GM19035 (cell line): ENCODE measurements around the gene USP4.
A peak's percentile ranks its signal among the peaks of the same experiment; 100 is the strongest.

Experiments used
- ATAC-seq: cut with Tn5 transposase; IDR thresholded peaks from one replicate; pipeline ENCODE4 v1.9.1; 2021; ENCODE audit not compliant: unreplicated experiment

The USP4 gene

GRCh38 chr3:49296781-49297411, 43.0 kb downstream of the USP4 start:
- ATAC-seq, result no peak

GRCh38 chr3:49295489-49296058, 44.3 kb downstream of the USP4 start:
- ATAC-seq, result no peak

- ATAC-seq, result no peak
Observed at GRCh38 chr3:49294343-49294742, 45.5 kb downstream of the USP4 start.

- ATAC-seq, result no peak
Observed at GRCh38 chr3:49283997-49284396, 55.9 kb downstream of the USP4 start.

GRCh38 chr3:49279376-49279775, 60.5 kb downstream of the USP4 start:
- ATAC-seq, result no peak

GRCh38 chr3:49278548-49278947, 61.3 kb downstream of the USP4 start:
- no peak for ATAC-seq

GRCh38 chr3:49277383-49277775, 62.5 kb downstream of the USP4 start:
- no peak for ATAC-seq

GRCh38 chr3:49276475-49277382, 63.1 kb downstream of the USP4 start, which contains the start of gene C3orf62:
C3orf62 (minus strand) TSS chr3:49277232; CDS start chr3:49276872, 360 bp downstream.
- ATAC-seq, result peak; percentile 70

- ATAC-seq, result no peak
Observed at GRCh38 chr3:49273825-49274532, 65.9 kb downstream of the USP4 start.

- ATAC-seq, result no peak
Observed at GRCh38 chr3:49271047-49271446, 68.8 kb downstream of the USP4 start.

- no peak for ATAC-seq
Observed at GRCh38 chr3:49270156-49270500, 69.7 kb downstream of the USP4 start.

- ATAC-seq, result no peak
Observed at GRCh38 chr3:49269443-49270155, 70.3 kb downstream of the USP4 start.

- ATAC-seq, result no peak
Observed at GRCh38 chr3:49266410-49267095, 73.3 kb downstream of the USP4 start.

GRCh38 chr3:49265661-49266386, 74.0 kb downstream of the USP4 start:
- ATAC-seq, result no peak

GRCh38 chr3:49263159-49263889, 76.5 kb downstream of the USP4 start:
- no peak for ATAC-seq

- ATAC-seq, result no peak
Observed at GRCh38 chr3:49260806-49261324, 79.0 kb downstream of the USP4 start.

- no peak for ATAC-seq
Observed at GRCh38 chr3:49257187-49257586, 82.7 kb downstream of the USP4 start.

GRCh38 chr3:49255718-49256511, 83.9 kb downstream of the USP4 start:
- no peak for ATAC-seq
